Activated CD8-positive, alpha-beta memory T cell treated with anti-CD3 and anti-CD28 coated beads for 48 hours (primary cell): ENCODE results near the gene AGAP3.

Source experiments
- DNase-seq, 3 experiments: peaks; one replicate each; pipeline ENCODE4 v3.0.0-alpha.2; 2020; ENCODE audit warnings: low read depth in 2 of 3, low spot score in 2 of 3

The AGAP3 gene

DNA sequence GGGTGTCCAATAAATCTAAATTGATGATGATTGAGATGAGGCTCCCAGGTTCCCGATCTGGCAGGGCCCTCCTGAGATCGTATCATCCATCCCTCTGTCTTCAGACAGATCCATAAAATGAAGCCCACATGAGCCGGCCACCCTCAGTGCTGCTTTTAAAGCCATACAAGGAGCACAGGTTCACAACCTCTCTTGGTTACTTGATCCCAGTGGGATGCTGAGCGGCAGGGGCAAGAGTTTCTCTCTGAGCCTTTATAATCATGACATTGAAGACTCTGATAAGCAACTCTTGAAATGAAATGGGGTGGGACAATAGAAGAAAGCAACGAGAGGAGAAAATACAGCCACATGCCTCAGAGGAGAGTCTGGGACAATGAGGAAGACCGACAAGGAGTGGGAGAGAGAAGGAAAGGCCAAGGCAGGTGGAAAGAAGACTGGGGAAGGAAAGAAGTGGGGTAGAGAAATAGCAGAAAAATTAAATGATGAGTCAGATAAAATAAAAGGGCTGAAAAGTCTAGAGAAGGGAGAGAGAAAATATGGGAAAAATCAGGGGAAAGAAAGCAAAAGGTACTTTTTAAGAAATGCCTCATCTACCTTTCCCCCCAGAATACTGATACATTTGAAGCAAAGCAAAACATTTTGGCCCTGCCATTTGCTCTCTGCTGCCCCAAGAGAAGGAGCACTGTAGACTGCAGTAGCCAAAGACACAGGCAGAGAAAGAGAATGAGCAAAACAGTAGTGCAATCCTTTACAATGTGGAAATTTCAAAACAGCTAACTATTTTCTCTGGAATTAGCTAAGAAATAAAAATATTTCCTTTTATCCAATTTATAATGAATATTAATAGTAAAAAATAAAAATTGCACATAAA is 66.6 kb downstream of the AGAP3 start:
- no peak for DNase-seq

DNA sequence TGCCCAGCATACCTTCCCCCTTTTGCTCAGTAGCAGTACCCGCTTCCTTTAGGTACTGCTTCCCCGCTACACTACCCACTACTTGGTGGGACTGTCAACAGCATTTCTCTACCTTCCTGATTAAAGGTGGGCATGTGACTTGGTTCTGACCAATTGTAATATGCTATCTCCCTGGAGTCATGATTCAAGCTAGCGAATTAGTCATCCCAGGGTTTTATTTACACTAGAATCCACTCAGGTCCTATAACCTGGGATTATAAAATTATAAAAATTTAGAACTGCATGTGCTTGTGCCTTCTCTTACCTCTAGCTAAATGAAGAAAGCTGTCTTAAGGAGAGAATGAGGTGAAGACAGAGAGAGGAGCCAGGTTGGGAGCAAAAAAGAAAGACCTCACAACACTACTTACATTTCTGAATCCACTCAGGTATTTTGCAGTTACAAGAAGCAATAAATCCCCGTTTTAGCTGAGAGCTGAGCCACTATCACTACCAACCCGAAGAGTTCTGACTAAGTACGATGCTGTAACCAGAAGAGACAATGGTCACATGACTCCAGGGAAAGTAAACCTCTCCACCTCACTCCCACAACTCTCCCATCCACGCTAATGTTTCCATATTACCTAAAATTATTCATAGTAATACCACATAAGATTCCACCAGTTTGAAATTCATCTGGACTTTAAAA is 71.5 kb downstream of the AGAP3 start:
- no peak for DNase-seq

DNA sequence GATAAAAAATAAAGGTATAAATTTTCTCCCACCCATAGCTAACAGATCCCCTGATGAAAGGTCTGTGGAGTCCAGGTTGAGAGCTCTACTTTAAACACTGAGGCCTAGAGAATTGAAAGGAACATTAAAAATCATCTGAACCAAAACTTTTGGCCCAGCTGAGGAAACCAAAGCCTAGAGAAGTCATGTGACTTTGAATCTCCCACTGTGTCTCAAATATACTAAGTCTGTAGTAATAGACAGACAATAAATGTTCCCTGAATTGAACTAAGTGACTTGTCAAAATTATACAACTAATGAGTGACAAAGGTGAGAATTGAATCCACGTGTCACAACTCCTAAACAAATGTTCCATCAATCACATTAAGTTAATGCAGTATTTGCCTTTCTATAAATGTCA is 75.5 kb downstream of the AGAP3 start:
- no peak for DNase-seq

DNA sequence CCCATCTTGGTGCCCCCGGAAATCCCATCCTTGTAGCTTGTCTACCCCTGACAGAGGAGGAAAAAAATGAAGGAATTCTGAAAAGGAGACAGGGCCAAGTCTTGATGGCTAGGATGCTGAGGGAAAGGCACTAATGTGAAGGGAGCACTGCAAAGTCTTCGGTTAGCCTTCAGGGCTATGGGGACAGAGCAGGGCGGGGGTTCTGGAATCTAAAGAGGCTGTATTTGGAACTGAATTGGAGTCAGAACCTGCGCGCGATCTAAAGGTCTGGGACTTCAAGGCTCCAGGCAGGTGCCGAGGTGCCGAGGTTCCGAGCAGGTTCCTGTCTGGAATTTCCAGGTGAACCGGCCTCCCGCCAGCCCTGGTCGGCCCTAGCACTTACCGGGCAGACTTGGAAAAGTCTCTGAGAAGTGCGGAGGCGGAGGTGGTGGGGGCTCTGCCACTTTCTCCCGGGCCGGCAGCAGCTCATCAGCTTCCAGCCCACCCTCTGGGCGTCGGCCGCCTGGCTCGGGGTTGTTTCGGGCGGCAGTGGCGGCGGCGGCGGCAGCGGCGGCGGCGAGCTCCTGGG is 80.4 kb downstream of the AGAP3 start:
- DNase-seq: no peak

DNA sequence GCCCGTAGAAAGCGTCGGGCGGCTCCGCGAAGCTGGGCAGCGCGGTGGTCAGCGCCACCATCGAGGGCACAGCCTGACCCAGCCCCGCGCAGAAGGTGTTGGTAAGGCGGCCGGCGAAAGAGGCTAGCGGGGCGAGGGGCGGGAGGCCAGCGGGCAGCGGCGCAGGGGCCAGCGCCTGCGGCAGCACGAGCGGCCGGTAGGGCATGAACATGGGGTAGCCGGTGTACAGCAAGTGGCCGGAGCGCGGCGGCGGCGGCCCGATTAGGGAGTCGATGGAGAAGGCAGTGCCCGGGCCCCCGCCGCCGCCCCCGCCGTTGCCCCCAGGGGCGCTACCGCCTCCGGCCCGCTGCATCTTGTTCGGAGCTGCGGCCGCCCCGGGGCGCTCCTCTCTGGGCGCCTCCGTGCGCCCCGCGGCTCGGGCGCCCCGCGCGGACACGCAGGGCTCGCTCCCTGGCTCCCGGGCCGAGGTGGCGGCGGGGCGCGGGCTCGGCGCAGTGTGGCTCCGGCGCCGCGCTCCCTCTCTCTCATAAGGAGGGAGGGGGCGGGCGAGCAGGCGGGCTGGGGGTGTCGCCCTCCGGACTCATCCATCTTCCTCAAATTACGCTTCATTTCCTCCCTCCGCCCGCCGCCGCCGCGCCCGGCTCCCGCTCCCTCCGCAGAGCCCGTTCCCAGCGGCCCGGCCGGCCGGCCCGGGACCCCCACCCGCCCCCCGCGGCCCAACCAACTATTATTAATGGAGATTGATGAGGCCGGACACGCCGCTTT is 81.1 kb downstream of the AGAP3 start, which contains the start of gene GBX1:
GBX1 (minus strand) TSS at position 498 of the 765 bp plus-strand sequence; CDS start at position 352, 146 bp downstream.
- no peak for DNase-seq

DNA sequence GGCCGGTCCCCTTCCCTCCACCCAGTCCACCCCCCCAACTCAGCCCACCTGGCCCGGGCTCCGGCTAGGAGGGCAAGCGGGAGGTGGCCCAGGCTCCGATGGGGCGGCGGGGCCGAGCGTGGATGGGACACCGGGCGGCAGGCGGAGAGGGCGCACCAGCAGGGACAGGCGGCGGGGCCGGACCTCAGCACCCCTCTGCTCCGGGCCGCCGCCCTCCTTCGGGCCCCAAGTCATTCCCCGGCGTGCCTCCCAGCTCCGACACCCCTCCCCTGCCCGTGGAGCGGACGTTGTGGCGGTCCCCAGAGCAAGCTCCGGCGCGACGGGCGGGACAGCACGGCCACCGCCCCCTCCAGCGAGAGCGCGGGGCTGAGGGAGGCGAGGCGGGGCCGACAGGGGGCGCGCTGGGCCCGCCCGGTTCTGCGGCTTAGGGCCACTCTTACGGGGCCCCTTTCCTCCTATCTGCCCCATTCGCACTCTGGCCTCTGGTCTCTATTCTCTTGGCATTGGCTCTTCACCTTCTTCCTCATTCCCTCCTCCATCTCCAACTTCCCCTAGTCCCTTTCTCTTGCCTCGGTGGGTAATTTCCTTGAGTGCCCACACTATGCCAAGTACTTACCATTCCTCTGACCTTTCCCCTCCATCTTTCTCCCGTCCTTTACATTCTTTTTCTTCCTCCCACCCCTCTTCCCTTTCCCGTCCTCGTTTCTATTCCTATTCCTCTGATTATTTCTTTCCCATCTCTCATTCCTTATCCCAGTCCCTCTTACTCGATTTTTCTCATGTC is 81.9 kb downstream of the AGAP3 start:
- peak; percentile 33 to 44 (median 39) for DNase-seq

DNA sequence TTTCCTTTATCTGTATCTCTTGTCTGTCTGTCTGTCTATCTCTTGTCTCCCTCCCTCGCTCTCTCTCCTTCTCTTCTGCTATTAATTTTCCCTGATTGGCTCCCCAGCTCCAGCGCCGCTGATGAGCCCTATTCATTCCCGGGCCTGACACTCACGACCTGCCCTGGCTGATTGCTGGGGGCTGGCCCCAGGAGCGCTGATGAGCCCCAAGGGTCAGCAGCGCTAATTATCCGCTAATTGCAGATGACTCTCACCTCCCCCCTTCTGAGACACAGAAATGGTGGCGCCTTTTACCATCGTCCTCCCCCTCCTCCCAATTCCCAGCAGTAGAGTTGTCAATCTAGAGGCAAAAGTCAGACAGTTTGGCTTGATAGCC is 82.5 kb downstream of the AGAP3 start:
- no peak for DNase-seq

DNA sequence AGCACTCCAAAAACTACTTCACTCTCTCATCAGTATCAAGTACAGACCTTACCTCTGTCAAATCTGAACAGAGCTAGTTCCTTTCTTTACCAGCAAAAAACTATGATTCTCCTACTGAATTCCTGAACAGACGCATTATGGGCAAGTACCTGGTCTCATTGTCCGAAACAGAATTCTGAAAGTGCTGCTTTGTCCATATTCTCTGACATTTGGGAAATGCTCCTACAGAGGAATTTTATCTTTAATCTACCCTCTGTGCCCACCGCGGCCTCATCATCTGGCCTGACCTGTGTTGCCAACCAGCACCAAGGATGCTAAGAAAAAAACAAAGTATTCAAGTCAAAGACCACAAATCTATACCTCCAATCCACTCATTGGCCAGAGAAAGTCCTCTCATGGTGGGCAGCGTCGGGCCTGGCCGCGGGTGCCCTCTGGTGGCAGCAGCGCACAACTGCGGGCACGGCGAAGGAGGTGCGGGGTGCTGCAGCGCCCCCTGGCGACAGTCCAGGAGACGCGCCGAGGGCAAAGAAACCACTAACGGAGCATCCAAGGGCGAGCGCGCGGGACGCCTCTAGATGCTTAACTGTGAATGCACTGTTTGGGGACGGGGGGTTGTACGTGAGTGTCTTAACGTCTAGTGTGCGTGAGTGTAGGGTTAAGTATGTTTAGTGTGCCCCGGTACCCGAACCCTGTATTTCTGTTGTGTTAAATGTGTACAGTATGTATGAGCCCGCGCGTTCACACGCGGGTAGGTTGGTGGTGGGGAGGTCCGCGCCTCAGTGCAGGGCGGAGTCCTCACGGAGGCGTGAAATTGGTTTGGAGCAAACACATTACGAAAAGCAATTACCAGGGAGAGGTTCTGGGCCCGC is 86.2 kb downstream of the AGAP3 start:
- peak; percentile 60 to 82 (median 74) for DNase-seq

DNA sequence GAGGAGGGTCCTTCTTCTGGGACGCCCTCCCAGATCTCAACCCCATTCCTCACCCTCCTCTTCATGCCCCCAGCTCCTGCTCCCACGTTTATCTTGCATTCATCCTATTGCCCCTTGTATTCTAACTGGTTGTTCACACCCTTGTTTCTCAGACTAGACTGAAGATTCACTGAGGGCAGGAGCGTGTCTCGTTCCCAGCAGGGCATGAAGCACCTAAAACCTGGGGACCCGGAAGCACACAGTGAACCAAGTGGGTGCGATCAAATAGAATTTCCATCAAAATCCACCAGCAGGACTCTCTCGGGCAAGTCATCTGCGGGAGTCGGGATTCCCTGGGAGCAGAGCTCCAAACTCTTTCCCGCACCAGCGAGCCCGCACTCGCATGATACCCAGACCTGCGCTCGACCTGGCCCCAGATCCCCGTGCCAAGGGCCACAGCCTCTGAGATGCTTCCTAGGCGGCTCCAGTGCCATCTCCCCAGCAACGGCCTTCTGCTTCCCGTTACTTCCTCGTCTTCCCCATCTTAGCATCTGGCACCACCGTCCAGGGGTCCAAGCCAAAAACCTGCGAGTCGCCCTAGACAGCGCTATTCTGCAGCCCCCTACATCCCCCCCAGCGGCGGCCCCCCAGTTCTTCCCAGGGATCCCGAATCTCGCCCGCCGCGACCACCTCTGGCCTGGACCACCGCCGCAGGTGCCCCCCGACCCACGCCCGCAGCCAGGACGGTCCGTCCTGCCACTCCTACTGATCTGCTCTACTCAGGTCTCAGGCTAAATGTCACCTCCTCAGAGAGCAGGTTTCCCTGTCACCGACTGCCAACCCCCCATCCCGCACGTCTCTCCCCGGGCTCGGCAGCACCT is 87.3 kb downstream of the AGAP3 start:
- no peak for DNase-seq

DNA sequence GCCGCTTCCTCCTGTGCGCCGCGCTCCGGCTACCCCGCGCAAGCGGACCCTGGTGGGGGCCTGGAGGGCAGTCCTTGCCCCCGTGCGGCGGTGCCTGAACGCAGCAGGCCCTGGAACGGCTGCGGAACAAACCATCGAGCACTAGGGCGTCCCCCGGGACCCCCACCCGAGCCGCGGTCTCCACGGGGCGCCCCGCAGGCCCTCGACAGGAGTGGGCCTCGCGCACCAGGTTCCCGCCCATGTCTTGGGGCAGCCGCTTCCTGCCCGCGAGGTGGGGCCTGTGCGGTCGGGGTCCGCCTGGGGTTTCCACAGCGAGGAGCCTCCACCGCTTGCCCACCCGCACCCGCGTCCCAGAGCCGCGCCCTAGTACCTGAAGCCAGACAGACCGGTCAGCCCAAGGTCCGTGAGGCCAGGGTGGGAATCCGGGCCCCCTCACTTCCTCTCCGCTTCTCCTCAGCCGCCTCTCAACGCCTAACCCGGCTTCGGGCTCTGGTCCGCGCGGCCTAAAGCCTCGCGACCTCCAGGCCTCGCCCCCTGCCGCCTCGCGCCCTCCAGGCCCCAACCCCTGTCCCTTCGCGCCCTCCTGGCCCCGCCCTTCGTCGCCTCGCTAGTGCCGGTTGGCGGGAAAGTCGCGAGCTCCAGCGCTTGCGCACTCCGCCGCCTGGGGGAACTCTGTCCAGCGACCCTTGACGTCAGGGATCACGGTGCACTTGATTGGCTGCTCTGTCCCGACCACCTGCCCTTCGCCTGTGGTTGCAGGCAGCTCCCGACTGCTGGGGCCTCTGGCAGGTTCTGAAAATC is 88.2 kb downstream of the AGAP3 start:
- DNase-seq: no peak

DNA sequence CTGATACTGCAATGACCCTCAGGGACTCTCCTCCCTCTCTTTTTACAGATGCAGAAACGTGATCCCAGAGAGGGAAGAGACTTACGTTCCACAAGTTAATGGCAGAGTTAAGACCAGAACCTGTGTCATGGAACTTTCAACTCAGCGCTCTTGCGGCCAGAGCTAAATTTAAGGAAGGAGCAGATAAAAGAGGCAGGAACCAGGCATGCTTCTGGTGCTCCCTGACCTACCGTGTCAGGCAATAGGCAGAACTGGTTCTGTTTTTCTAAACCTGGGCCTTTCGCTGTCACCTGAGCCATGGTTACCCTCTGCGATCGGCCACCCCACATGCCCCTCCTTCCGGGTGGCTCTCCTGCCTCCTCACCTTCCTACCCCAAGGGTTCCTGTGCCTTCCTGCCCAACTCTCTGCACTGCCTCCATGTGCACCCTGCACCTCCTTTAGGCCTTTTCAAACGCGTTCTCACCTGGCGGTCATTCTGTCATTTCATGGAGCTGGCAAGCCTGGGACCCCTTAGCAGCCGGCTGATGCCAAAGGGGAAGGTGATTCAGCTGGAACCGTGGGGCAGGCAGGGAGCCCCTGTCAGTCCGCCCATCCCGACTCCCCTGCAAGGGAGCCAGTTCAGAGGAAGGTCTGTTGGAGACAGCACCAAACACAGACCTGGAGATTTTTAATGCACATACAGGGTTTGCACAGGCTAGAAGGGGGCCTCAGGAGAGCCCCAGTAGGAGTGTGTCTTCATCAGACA is 88.9 kb downstream of the AGAP3 start:
- no peak for DNase-seq

DNA sequence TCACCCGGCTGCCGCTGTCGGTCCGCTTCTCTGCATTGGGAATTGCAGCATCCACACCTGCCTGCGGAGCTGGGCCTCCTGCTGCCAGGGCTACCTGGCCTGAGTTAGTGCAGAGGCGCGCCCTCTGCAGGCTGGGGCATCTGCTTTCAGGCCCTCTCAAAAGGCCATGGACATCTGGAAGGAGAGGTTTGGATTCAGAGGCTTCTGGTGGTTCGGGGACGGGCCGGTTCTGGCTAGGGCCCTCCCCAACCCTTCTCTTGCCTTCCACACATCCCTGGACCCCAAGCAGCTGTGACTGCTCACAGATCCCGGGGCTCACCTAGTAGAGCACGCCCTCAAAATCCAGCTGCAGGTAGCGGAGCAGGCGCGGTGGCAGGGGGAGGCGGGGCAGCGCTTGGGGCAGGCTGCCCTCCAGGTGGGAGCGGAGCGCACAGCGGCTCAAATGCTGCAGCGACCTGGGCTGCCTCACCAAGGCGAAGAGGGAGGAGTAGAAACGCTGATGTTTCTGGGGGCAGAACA is 89.6 kb downstream of the AGAP3 start:
- DNase-seq: no peak

DNA sequence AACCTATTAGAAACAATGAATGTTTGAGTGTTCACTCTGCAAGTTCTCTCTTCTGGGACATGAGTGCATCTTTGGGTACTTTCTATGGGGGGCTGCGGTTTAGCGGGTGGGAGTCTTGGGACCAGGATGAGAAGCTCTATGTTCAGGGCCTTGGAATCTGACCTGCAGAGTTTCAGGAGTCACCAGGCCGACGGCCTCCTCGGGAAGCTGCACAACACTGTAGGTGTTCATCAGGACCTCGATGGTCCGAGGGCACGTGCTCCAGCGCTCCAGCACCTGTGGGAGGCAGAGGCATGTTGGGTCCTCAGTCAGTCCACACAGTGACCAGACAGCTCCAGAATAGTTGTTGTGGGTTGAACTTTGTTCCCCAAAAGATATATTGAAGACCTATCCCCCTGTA is 90.1 kb downstream of the AGAP3 start:
- DNase-seq: no peak

DNA sequence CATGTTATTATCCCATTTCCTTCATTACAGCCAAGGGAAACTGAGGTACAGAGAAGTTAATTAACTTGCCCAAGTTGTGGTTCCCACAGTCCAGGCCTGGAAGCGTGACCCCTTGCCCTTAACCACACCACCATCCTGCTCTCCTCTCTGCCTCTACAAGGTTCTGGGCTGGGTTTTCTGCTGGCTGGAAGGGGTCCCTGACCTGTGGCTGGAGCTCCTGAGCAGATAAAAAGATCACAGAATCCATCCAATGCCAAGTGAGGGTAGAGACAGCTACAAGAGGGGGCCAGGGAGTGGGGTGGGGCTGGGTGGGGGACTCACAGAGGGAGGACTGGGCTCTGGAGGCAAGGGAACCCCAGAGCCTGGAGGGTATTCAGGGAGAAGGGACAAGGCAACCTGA is 91.0 kb downstream of the AGAP3 start:
- DNase-seq: no peak

DNA sequence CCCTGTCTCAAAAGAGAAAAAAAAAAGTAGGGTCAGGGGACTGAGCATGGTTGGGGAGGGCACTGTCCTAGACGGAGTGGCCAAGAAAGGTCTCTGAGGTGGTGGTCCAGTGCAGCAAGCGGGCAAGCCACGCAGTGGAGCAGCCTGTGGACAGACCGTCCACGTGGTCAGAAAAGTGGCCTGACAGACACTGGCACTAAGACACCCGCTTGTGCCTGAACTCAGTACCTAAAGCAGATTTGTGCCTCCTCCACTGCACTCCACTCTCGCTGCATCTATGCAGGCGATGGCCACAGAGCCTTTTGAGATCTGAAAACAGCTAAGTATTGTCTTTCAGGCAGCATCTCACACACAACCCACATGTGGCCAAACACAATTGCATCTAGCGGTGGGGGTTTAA is 92.0 kb downstream of the AGAP3 start:
- DNase-seq: no peak

DNA sequence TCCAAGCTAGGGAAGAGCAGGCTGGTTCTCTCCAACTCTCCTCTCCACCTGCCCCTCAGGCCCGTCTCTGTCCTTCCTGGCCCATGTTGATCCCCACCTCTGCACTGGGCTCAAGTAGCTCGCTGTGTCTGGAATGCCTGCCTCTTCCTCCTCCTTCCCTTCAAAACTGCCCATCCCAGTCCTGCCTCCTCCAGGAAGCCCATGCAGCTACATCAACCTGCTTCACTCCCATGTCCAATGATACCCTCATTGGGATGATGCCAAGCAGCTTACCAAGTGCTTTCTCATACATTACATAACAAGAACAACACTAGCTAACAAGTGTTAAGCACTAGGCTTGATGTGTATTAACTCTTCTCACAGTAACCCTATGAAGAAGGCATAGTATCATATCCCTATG is 92.6 kb downstream of the AGAP3 start:
- DNase-seq: no peak

DNA sequence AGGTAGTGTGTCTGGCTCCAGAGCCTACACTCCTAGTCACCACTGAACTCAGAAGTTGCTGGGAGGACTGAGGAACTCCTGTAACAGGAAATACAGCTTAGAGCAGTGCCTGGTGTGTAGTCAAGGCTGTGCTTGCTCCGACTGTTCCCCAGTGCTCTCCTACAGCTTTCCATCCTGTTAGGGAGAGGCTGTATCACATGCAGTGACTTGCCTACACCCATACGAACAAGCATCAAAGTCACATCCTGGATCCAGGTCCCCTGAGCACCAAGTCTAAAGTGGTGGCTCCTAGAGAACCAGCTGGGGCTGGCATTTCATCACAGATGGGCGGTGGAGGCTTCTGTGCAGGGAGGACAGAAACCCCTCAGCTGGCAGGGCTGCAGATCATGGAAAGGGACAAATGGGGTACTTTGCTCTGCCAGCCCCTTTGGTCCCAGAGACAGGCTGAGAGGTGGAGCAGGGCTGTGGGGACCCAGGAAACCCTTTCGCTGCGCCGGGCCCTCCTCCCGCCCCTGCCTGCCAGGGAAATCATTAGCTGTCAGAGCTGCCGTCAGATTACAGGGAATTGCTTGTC is 93.1 kb downstream of the AGAP3 start:
- no peak for DNase-seq
